Astrocyte of the spinal cord (primary cell): ENCODE measurements around the gene ROR1.
"Not testable (repeated sequence)": the region's sequence is repeated elsewhere in the genome, so short reads cannot be mapped to it uniquely, and the experiment has no call there.

Source experiments
- DNase-seq: peaks from one replicate; pipeline ENCODE4 v3.0.0; 2011; ENCODE audit warnings: low read depth, low spot score
- H3K4me3 ChIP-seq: 2 replicates; pipeline ENCODE4 v1.5.1; 2011; ENCODE audit warnings: low read depth, mild to moderate bottlenecking, low read length, moderate library complexity
- in situ Hi-C: cut with HindIII; loops from 2 replicates; pipeline ENCODE4 v1.10.0; 2017; ENCODE audit warnings: low sequenced_read_pairs
- TF ChIP-seq, protein P1 (sequence below): IDR thresholded peaks from 2 replicates; pipeline ENCODE4 v1.5.1; 2012; ENCODE audit warnings: low read depth, mild to moderate bottlenecking, low read length, inconsistent platforms

The ROR1 gene

GRCh38 chr1:63780565-63780964 is 6.7 kb downstream of the ROR1 start:
- DNase-seq: no peak
- TF ChIP-seq, protein P1, sequence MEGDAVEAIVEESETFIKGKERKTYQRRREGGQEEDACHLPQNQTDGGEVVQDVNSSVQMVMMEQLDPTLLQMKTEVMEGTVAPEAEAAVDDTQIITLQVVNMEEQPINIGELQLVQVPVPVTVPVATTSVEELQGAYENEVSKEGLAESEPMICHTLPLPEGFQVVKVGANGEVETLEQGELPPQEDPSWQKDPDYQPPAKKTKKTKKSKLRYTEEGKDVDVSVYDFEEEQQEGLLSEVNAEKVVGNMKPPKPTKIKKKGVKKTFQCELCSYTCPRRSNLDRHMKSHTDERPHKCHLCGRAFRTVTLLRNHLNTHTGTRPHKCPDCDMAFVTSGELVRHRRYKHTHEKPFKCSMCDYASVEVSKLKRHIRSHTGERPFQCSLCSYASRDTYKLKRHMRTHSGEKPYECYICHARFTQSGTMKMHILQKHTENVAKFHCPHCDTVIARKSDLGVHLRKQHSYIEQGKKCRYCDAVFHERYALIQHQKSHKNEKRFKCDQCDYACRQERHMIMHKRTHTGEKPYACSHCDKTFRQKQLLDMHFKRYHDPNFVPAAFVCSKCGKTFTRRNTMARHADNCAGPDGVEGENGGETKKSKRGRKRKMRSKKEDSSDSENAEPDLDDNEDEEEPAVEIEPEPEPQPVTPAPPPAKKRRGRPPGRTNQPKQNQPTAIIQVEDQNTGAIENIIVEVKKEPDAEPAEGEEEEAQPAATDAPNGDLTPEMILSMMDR: no peak
- H3K4me3 ChIP-seq: no peak overlapping the region
- in situ Hi-C loops: no loop called here

DNA sequence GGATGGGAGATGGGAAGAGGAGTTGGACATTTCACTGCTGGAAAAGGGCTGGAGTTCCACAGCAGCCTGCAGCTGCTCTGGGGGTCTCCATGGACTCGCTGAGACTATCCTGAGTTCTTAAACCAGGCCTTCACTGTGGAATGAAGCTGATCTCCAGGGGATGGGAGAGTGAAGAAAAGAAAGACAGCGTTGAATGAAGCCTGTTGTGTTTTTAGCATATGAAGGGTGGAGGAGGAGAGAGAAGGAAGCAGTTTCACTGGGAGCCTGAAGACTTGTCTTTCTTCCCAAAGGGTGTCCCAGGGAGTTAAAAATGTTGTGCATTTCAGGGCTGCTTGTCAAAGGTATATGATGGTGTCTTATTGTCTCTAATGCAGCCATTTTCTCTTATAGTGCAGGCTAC is 9.2 kb downstream of the ROR1 start:
- DNase-seq: no peak
- no peak overlapping the region for H3K4me3 ChIP-seq
- in situ Hi-C loops: no loop called here
- TF ChIP-seq, protein P1: no peak

- H3K4me3 ChIP-seq: no peak overlapping the region
- TF ChIP-seq, protein P1: no peak
- in situ Hi-C loops: no loop called here
- no peak for DNase-seq
Observed at GRCh38 chr1:63784083-63784482, 10.3 kb downstream of the ROR1 start.

DNA sequence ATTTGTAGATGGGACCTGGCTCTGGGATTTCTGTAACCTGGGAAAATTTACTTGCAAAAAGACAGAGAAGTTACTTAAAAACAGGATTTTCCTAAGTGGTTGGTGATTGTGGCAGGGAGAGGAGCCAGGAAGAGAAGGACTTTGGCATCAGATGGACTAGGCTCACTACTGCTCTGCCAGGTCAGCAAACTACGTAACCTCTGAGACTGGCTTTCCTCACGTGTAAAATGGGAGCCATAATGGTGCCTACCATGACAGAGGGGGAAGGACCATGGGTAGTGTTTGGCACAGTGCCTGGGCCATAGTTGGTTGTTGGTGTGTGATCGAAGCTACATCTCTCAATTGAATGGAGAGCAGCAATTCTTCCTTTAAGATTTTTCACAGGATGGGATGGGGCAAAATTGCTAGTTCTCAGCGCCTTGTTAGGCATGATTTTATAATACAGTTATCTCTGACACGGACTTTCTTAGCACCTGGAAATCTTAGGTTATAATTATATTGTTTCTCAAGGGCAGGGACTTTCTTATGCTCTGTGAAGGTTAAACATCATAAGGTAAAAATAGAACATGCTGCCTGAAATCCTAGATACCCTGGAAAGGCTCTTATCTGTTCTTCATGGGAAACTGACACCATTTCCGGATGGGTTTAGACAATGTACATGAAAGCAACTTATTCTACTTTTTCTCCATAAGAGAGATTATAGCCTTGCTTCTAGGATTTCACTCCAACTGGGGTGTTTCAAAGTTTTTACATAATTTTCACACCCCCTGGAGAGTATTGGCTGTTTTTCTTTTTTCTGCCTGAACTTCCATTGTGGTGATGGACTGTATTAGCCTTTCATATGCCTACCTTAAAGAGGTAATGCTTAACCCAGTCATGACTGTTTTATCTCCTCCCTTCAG is 10.9 kb downstream of the ROR1 start:
- DNase-seq: no peak
- H3K4me3 ChIP-seq: no peak overlapping the region
- TF ChIP-seq, protein P1: no peak
- in situ Hi-C loops: no loop called here

DNA sequence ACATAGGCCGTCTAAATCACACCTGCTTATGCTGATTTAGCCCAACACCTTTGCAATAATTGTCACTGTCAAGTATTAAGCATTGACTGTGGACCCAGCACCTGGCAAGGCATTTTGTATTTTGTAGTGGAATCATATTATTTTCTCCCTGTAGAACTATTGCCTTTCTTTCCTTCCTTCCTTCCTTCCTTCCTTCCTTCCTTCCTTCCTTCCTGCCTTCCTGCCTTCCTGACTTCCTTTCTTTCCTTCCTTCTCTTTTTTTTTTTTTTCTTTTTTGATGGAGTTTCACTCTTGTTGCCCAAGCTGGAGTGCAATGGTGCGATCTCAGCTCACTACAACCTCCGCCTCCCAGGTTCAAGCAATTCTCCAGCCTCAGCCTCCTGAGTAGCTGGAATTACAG is 13.5 kb downstream of the ROR1 start:
- in situ Hi-C loops, DNase-seq: not testable (repeated sequence)

GRCh38 chr1:63787875-63788274 is 14.1 kb downstream of the ROR1 start:
- DNase-seq: no peak
- H3K4me3 ChIP-seq: no peak overlapping the region
- TF ChIP-seq, protein P1: no peak
- in situ Hi-C loops: no loop called here

More for the DNA sequence above, 13.5 kb downstream of the ROR1 start:
- H3K4me3 ChIP-seq: not testable (repeated sequence)

DNA sequence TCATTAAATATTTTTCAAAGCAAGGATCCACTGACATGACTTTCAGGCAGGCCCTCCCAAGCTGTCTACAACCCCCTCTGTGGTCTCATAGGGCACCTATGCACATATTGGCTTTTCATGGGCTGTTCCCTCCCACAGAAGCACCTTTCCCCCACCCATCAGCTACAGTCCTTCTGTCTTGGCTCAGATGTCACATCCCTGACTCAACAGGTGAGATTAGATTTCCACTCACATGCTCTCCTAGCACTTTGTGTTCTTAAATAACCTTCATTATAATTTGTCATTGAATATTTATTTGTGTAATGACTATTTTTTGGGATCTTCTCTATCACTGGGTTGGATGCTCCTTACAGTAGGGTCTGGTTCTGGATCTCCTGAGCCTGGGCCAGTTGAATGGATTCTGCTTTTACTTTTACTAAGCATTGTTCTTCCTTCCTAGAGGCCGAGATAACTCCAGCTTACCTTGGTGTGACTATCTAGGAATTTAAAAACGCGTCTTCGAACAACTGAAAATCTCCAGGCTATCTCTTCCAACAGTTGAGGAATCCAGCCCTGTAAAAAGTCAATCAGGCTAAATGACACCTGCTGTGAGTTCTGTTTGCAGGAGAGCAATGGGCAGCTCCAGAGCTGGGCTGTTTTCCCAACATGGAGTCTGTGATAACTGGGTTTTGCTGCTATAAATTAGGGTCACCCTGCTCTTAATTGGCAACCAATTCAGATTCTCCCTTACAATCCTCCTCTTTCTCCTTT is 16.2 kb downstream of the ROR1 start:
- in situ Hi-C loops: no loop called here
- TF ChIP-seq, protein P1: no peak
- no peak overlapping the region for H3K4me3 ChIP-seq
- DNase-seq: no peak
